ENCODE measurements around the gene SLC4A9.
"Not testable (repeated sequence)": the region's sequence is repeated elsewhere in the genome, so short reads cannot be mapped to it uniquely, and the experiment has no call there.

The SLC4A9 gene

GRCh38 chr5:140340605-140341121 lies 19.3 kb upstream of the SLC4A9 start:
- DNase-seq, result no peak

- no peak for DNase-seq
Measured at GRCh38 chr5:140341591-140341990, 18.4 kb upstream of the SLC4A9 start.

GRCh38 chr5:140342287-140342686 lies 17.7 kb upstream of the SLC4A9 start:
- no peak for DNase-seq

- DNase-seq, result no peak
Measured at GRCh38 chr5:140342896-140343295, 17.1 kb upstream of the SLC4A9 start.

GRCh38 chr5:140343849-140344248 lies 16.1 kb upstream of the SLC4A9 start:
- not testable (repeated sequence) for DNase-seq

GRCh38 chr5:140344683-140345423 lies 15.1 kb upstream of the SLC4A9 start:
- DNase-seq, result no peak

- DNase-seq, result peak; percentile 27
Measured at GRCh38 chr5:140345919-140346347, 14.1 kb upstream of the SLC4A9 start.

GRCh38 chr5:140346348-140347221 lies 13.4 kb upstream of the SLC4A9 start, which contains the start of gene HBEGF:
Gene HBEGF, minus strand, starts transcription at chr5:140346603. Its CDS starts 275 bp downstream, at chr5:140346328.
- DNase-seq, result peak; percentile 51

GRCh38 chr5:140347360-140347759 lies 12.6 kb upstream of the SLC4A9 start:
- DNase-seq, result no peak

- DNase-seq, result no peak
Measured at GRCh38 chr5:140348104-140348503, 11.9 kb upstream of the SLC4A9 start.

- DNase-seq, result no peak
Measured at GRCh38 chr5:140349244-140349643, 10.8 kb upstream of the SLC4A9 start.

GRCh38 chr5:140351609-140352334 lies 8.2 kb upstream of the SLC4A9 start:
- DNase-seq, result peak; percentile 64

GRCh38 chr5:140355546-140355945 lies 4.4 kb upstream of the SLC4A9 start:
- DNase-seq, result no peak

GRCh38 chr5:140356853-140357725 lies 2.9 kb upstream of the SLC4A9 start:
- DNase-seq, result no peak

- peak; percentile 81 for DNase-seq
Measured at GRCh38 chr5:140357726-140358093, 2.3 kb upstream of the SLC4A9 start.

GRCh38 chr5:140358738-140359310 lies 1.2 kb upstream of the SLC4A9 start:
- DNase-seq, result no peak

GRCh38 chr5:140360681-140361479 lies 886 bp downstream of the SLC4A9 start:
- DNase-seq, result no peak

- DNase-seq, result no peak
Measured at GRCh38 chr5:140361901-140362300, 1.9 kb downstream of the SLC4A9 start.

- no peak for DNase-seq
Measured at GRCh38 chr5:140362311-140362710, 2.3 kb downstream of the SLC4A9 start.

GRCh38 chr5:140362875-140363630 lies 3.1 kb downstream of the SLC4A9 start:
- no peak for DNase-seq

Measured in NCI-H2227 treated with DMSO at 0.1 percent for 48 hours (cell line).